ENCODE measurements around the gene KLHL15.

The KLHL15 gene

GRCh38 chrX:23952391-23952790, 74.6 kb downstream of the KLHL15 start:
- no peak for DNase-seq (ENCODE audit: low read depth, low spot score)

- DNase-seq (ENCODE audit: low read depth, low spot score): no peak
Observed at GRCh38 chrX:23945206-23945605, 81.8 kb downstream of the KLHL15 start.

GRCh38 chrX:23944234-23944633, 82.8 kb downstream of the KLHL15 start:
- DNase-seq (ENCODE audit: low read depth, low spot score): no peak

GRCh38 chrX:23939203-23939602, 87.8 kb downstream of the KLHL15 start:
- DNase-seq (ENCODE audit: low read depth, low spot score): no peak

GRCh38 chrX:23938690-23939089, 88.3 kb downstream of the KLHL15 start:
- no peak for DNase-seq (ENCODE audit: low read depth, low spot score)

GRCh38 chrX:23937100-23937499, 89.9 kb downstream of the KLHL15 start:
- no peak for DNase-seq (ENCODE audit: low read depth, low spot score)

- DNase-seq (ENCODE audit: low read depth, low spot score): no peak
Observed at GRCh38 chrX:23936180-23936579, 90.8 kb downstream of the KLHL15 start.

- no peak for DNase-seq (ENCODE audit: low read depth, low spot score)
Observed at GRCh38 chrX:23935106-23935505, 91.9 kb downstream of the KLHL15 start.

All from activated naive CD8-positive, alpha-beta T cell treated with anti-CD3 and anti-CD28 coated beads, Interleukin-2, amount 50 U/mL, for 16 hours (primary cell).